Measurements from ENCODE around the gene PIPOX.

DNA sequence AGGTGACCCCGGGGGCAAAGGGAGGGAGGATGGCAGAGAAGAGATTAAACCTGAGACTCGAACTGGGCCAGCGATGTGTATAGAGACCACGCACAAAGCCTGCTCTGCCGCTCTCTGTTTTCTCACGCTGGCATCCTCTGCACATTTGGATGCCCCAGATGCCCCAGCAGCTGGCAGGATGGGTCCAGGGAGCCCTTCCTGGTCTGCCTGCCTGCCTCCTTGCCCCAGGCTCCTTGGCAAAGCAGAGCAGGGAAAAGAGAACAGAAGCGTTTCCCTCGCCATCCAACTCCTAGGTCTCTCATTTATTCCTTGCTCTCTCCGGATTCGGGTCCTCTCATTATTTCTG lies 5.2 kb upstream of the PIPOX start:
- TF ChIP-seq CTCF (IDR thresholded peaks at IDR 0.05; ENCODE audit: low read depth, low read length) (no peak), EZH2phosphoT487 (IDR thresholded peaks at IDR 0.05; ENCODE audit: low read depth) (no peak)
